Transverse colon (tissue), 4 donors: ENCODE results near the gene CFAP61. TPM values are rescaled to one million over a fixed set of nuclear protein-coding genes. Genes with fewer than 3 reads are reported as not detected.

ENCODE experiments used
- DNase-seq: peaks from one replicate; pipeline ENCODE4 v3.0.0-alpha.2; 2019
- H3K27ac ChIP-seq, 4 donors: fragments of 200-600 bp; sonication (generic); 2 replicates each; pipeline ENCODE4 v1.5.1; 2016 to 2018; ENCODE audit warnings: inconsistent platforms in 4 of 4
- H3K27me3 ChIP-seq: fragments of 200-600 bp; sonication (generic); 2 replicates; pipeline ENCODE4 v1.5.1; 2017; ENCODE audit warnings: inconsistent platforms
- H3K36me3 ChIP-seq, 4 donors: fragments of 200-600 bp; sonication (generic); 2 replicates each; pipeline ENCODE4 v1.5.1; 2017 to 2019; ENCODE audit warnings: inconsistent platforms in 4 of 4
- H3K4me1 ChIP-seq, 4 donors: fragments of 200-600 bp; sonication (generic); 2 replicates each; pipeline ENCODE4 v1.5.1; 2017 to 2020; ENCODE audit warnings: inconsistent platforms in 4 of 4
- H3K4me3 ChIP-seq, 4 donors: fragments of 200-600 bp; sonication (generic); 1 replicate in 1 of 4; 2 replicates in 3 of 4; pipeline versions ENCODE4 v1.5.1 to v1.6.1; 2017 to 2019; ENCODE audit warnings: inconsistent platforms in 4 of 4
- H3K9me3 ChIP-seq, 2 donors: fragments of 200-600 bp; sonication (generic); 2 replicates each; pipeline ENCODE4 v1.5.1; 2017 to 2019; ENCODE audit warnings: inconsistent platforms in 2 of 2
- CTCF ChIP-seq, 5 experiments: fragments of 200-600 bp in 3 of 5; fragments of 450-650 bp in 2 of 5; sonication (generic) in 3 of 5; IDR thresholded peaks; 1 replicate in 2 of 5; 2 replicates in 3 of 5; pipeline ENCODE4 v1.5.1; 2016 to 2017; ENCODE audit warnings: antibody characterized with exemption in 5 of 5, inconsistent platforms in 3 of 5, mild to moderate bottlenecking in 2 of 5, moderate library complexity in 1 of 5
- EP300 ChIP-seq: sonication (generic); formaldehyde crosslinking; IDR thresholded peaks from one replicate; pipeline ENCODE4 v1.6.1; 2017; ENCODE audit warnings: antibody characterized with exemption, low read depth
- POLR2A ChIP-seq: fragments of 450-650 bp; IDR thresholded peaks from one replicate; pipeline ENCODE4 v1.6.1; 2016; ENCODE audit warnings: antibody characterized with exemption, mild to moderate bottlenecking, moderate library complexity
- POLR2AphosphoS5 ChIP-seq, 3 donors: sonication (generic); formaldehyde crosslinking; IDR thresholded peaks; one replicate each; pipeline ENCODE4 v1.6.1; 2016; ENCODE audit warnings: antibody characterized with exemption in 3 of 3
- WGBS, 2 donors: methylation state at CpG; one replicate each; pipeline ENCODE4 v1.1.5; 2018; ENCODE audit warnings: low coverage in 1 of 2; 5-methylcytosine and 5-hydroxymethylcytosine counted together
- in situ Hi-C, 4 donors: fragments of 200-750 bp; cut with MboI; loops; one replicate each; pipeline versions ENCODE4 v1.15.0 to v1.15.1; 2017; ENCODE audit warnings: low sequenced_read_pairs in 3 of 4, low pct_ligation_motif_present in 1 of 4, low pct_unique_long_range_greater_than_20kb in 1 of 4
- intact Hi-C: fragments of 100-400 bp; cut with DNase I; formaldehyde crosslinking; loops from one replicate; pipeline ENCODE4 v1.15.1; 2023; ENCODE audit warnings: low total_unique reads
- total RNA-seq, 4 donors: library from RNA; depleted of rRNA; stranded (reverse); fragments of >200 nt; gene quantifications; one replicate each; pipeline ENCODE4 v1.1.0, GENCODE V29; 2016

The CFAP61 gene
- total RNA-seq, 4 donors from 2014 or later: 0.27 TPM; not detected in 3

- Histone ChIP-seq H3K4me1 (no peaks in the 10 kb centered on the region), H3K36me3 (no peaks in the 10 kb centered on the region), H3K27ac (no peak overlapping the region), H3K4me3 (no peak overlapping the region), H3K27me3 (no peaks in the 10 kb centered on the region), H3K9me3 (peaks cover 0 to 16% of the 10 kb centered on the region in 2 donors)
- TF ChIP-seq CTCF (IDR thresholded peaks at IDR 0.05) (peak in 1 of 5 experiments; percentile 20), POLR2AphosphoS5 (IDR thresholded peaks at IDR 0.05) (no peak)
- intact Hi-C loops (no loop called here), in situ Hi-C loops (no loop called here)
- no peak for DNase-seq
These were observed 78.1 kb downstream of the CFAP61 start for GRCh38 chr20:20130399-20130798.

- Histone ChIP-seq H3K9me3 (peaks cover 0 to 5% of the 10 kb centered on the region in 2 donors), H3K27ac (no peak overlapping the region), H3K36me3 (no peaks in the 10 kb centered on the region), H3K4me1 (no peaks in the 10 kb centered on the region), H3K4me3 (no peak overlapping the region), H3K27me3 (no peaks in the 10 kb centered on the region)
- in situ Hi-C loops: no loop called here
- intact Hi-C loops: no loop called here
- 20 to 29% methylated on average over 1 of the region's 1 CpG for WGBS, 2 donors
- DNase-seq: no peak
- TF ChIP-seq CTCF (IDR thresholded peaks at IDR 0.05): no peak
- TF ChIP-seq POLR2A: no peak
- no peak for TF ChIP-seq EP300
- TF ChIP-seq POLR2AphosphoS5 (IDR thresholded peaks at IDR 0.05): no peak
These were observed 82.7 kb downstream of the CFAP61 start for GRCh38 chr20:20134941-20135575.

GRCh38 chr20:20136313-20136712 lies 84.0 kb downstream of the CFAP61 start:
- no peaks in the 10 kb centered on the region for H3K4me1 ChIP-seq
- H3K4me3 ChIP-seq: no peak overlapping the region
- H3K27ac ChIP-seq: no peak overlapping the region
- 55 to 64% methylated on average over 1 of the region's 1 CpG for WGBS, 2 donors
- no peaks in the 10 kb centered on the region for H3K27me3 ChIP-seq
- in situ Hi-C loops (no loop called here), intact Hi-C loops (no loop called here)
- TF ChIP-seq POLR2AphosphoS5 (IDR thresholded peaks at IDR 0.05) (no peak), EP300 (no peak), POLR2A (no peak), CTCF (IDR thresholded peaks at IDR 0.05) (no peak)
- H3K9me3 ChIP-seq: no peaks in the 10 kb centered on the region
- no peak for DNase-seq
- no peaks in the 10 kb centered on the region for H3K36me3 ChIP-seq

GRCh38 chr20:20137851-20138250 lies 85.5 kb downstream of the CFAP61 start:
- intact Hi-C loops: no loop called here
- Histone ChIP-seq H3K4me1 (no peaks in the 10 kb centered on the region), H3K4me3 (no peak overlapping the region), H3K9me3 (no peaks in the 10 kb centered on the region), H3K27ac (no peak overlapping the region), H3K27me3 (no peaks in the 10 kb centered on the region), H3K36me3 (no peaks in the 10 kb centered on the region)
- DNase-seq: no peak
- 95% methylated on average over 5 of the region's 5 CpGs; no CpG with 5 or more reads in 1 of the 2 donors for WGBS, 2 donors
- TF ChIP-seq EP300 (no peak), POLR2A (no peak), POLR2AphosphoS5 (IDR thresholded peaks at IDR 0.05) (no peak), CTCF (IDR thresholded peaks at IDR 0.05) (no peak)
- in situ Hi-C loops: no loop called here
